Stimulated activated CD8-positive, alpha-beta memory T cell treated with anti-CD3 and anti-CD28 coated beads, Interleukin-12 subunit alpha, Interleukin-12 subunit beta, amount 100 ng/mL, for 24 hours (primary cell): ENCODE measurements around the gene NLE1.
"Not testable (repeated sequence)": the region's sequence is repeated elsewhere in the genome, so short reads cannot be mapped to it uniquely, and the experiment has no call there.

Experiments
- DNase-seq: peaks from one replicate; pipeline ENCODE4 v3.0.0-alpha.2; 2020; ENCODE audit errors: extremely low read depth

NLE1 gene

GRCh38 chr17:35141681-35142466 is at the start of gene NLE1:
Gene NLE1 (minus strand): TSS chr17:35142303. CDS start chr17:35142275, 28 bp downstream.
- DNase-seq = peak; percentile 70

- DNase-seq = no peak
These were observed 49.0 kb upstream of the NLE1 start for GRCh38 chr17:35191001-35191695.

- DNase-seq = no peak
These were observed 47.2 kb upstream of the NLE1 start for GRCh38 chr17:35189291-35189690.

GRCh38 chr17:35188111-35188510 is 46.0 kb upstream of the NLE1 start:
- DNase-seq = no peak

GRCh38 chr17:35187481-35187880 is 45.4 kb upstream of the NLE1 start:
- DNase-seq = no peak

- no peak for DNase-seq
These were observed 43.7 kb upstream of the NLE1 start for GRCh38 chr17:35185849-35186248.

- DNase-seq = no peak
These were observed 42.2 kb upstream of the NLE1 start for GRCh38 chr17:35184274-35184673.

GRCh38 chr17:35183332-35183731 is 41.2 kb upstream of the NLE1 start:
- no peak for DNase-seq

GRCh38 chr17:35179379-35179778 is 37.3 kb upstream of the NLE1 start:
- not testable (repeated sequence) for DNase-seq

GRCh38 chr17:35176897-35177296 is 34.8 kb upstream of the NLE1 start:
- DNase-seq = no peak

GRCh38 chr17:35175638-35176415 is 33.7 kb upstream of the NLE1 start:
- no peak for DNase-seq

GRCh38 chr17:35174835-35175334 is 32.8 kb upstream of the NLE1 start:
- DNase-seq = no peak

- not testable (repeated sequence) for DNase-seq
These were observed 30.2 kb upstream of the NLE1 start for GRCh38 chr17:35172321-35172720.

GRCh38 chr17:35171834-35172233 is 29.7 kb upstream of the NLE1 start:
- no peak for DNase-seq

GRCh38 chr17:35170968-35171771 is 29.1 kb upstream of the NLE1 start:
- no peak for DNase-seq

GRCh38 chr17:35169835-35170363 is 27.8 kb upstream of the NLE1 start:
- no peak for DNase-seq

- DNase-seq = no peak
These were observed 25.6 kb upstream of the NLE1 start for GRCh38 chr17:35167666-35168065.

- no peak for DNase-seq
These were observed 24.9 kb upstream of the NLE1 start for GRCh38 chr17:35167046-35167445.

GRCh38 chr17:35166526-35166925 is 24.4 kb upstream of the NLE1 start:
- DNase-seq = no peak

GRCh38 chr17:35164716-35165115 is 22.6 kb upstream of the NLE1 start:
- DNase-seq = no peak

GRCh38 chr17:35163886-35164285 is 21.8 kb upstream of the NLE1 start:
- DNase-seq = no peak
